GM19438 (cell line): ENCODE data around the gene SLC3A2.
"Not testable (repeated sequence)": the region's sequence is repeated elsewhere in the genome, so short reads cannot be mapped to it uniquely, and the experiment has no call there.

Experiments used
- ATAC-seq: cut with Tn5 transposase; IDR thresholded peaks from one replicate; pipeline ENCODE4 v1.9.1; 2021; ENCODE audit warnings: low read depth; ENCODE audit not compliant: unreplicated experiment

SLC3A2 gene

DNA sequence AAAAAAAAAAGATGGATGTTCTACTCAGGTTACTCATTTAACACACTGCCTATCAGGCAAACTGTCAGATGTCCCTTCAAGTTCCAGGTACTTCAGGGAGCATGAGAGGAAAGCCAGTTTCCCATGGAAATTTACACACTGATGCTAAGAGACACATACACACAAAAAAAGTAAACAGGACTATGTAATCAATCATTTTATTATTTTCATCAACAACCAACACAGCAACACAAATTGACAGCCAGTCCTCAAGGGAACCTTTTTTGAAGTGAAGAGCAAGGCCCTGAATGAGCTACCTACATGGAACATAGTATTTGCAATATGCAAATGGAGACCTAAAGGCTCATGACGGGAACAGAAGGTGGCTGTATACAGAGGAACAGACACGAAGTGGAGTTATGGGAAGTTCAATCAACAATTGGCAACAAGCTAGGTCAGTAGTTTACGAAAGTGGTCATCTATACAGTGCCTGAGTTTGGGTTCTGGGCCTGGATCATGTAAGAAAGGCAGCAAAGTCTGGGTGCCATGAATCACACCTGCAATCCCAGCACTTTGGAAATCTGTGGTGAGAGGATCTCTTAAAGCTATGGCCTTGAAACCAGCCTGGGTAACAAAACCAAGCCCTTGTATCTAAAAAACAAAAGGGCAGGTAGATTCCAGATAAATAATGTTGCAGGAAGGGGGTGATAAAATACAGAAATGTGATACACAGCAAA lies 28.7 kb upstream of the SLC3A2 start:
- no peak for ATAC-seq

GRCh38 chr11:62852523-62853188 lies 28.0 kb upstream of the SLC3A2 start:
- ATAC-seq: no peak

DNA sequence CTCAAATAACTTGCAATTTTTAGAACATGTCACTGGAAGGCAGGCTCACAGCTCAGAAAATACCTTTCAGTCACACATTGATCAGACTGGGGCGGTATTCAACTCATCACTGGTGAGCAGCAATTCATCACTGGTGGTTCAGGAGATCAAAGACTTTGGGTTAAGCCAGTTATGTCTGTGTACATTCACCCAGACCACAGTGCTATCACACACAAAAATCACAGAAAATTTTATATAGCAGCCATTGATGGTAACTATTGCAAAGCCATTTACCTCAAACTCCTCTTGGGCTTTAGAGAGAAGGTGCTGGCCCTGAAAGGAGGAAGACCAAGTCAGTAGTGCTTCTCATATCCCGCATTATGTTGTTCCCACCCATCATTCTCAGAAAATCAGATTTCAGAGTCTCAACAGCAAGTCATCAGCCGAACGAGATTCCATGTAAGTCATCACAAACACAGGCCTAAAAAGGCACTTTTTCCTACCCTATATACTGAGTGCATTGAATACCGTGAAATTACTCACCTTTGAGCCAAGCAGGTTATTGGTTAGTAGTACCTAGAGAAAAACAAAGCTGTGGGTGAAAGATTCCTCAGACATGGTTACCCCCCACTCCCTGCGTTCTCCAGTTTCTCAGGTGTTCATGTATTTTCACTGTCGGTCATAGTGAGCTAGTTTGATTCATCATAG lies 27.3 kb upstream of the SLC3A2 start:
- no peak for ATAC-seq

DNA sequence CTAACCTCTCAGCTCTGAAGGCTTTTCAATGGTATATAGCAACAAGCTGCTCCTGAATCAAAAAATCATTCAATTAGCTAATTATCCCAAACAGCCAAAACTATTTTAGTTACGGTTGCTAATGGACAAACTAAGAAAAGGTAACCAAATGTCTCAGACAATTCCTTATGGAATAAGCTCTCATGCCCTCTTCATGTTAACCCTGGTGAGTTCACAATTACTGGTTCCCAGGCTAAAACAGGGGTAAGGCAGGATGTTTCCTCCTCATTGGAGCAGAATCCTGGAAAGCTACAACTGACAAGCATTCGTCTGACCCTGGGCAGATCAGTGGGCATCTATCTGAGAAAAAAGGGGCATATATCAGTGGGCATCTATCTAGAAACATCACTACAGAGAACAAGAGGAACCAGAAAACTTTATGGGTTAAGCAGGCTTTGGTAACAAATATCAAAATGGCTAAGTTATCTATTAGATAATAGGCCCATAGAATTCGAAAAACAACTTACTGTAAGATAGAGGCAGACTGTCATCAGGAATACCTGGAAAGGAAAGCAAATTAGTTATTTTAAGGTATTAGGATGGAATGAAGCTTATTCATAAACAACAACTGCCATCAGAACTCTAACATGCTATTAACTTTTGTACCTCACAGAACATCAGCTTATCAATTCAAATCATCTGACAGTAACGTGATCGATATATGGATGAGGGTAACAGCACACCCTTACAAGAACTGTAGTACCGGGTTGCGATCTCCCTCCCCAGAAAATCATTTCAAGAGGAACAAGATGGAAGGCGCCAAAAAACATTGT lies 26.5 kb upstream of the SLC3A2 start:
- no peak for ATAC-seq

GRCh38 chr11:62854825-62855570 lies 25.7 kb upstream of the SLC3A2 start:
- ATAC-seq: no peak

DNA sequence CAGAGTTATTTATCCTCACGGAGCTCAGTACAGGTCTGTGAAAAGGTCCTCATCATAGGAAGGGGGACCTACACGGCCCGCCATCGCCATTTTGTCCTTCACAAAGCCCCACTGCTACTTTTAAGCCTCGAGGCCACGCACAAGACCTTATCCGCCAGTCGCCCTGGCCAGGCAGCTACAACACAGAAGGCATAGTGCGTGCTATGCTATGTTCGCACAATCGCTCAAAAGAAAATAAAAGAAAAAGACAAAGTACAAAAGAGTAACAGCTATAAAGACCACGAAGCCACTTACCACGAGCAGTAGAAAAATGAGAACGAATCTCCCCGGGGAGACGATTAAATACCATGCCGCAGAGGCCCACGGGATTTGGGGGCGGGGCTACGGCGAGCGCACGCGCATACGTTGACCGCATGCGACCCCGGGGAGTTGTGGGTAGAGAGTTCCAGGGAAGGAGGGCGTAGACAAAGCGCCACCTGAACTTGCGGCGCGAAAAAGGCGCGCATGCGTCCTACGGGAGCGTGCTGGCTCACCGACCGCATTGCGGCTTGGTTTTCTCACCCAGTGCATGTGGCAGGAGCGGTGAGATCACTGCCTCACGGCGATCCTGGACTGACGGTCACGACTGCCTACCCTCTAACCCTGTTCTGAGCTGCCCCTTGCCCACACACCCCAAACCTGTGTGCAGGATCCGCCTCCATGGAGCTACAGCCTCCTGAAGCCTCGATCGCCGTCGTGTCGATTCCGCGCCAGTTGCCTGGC lies 24.9 kb upstream of the SLC3A2 start:
- ATAC-seq: peak; percentile 73

GRCh38 chr11:62856333-62856895 lies 24.3 kb upstream of the SLC3A2 start:
- ATAC-seq: no peak

- ATAC-seq: no peak
Measured at GRCh38 chr11:62857541-62857982, 23.1 kb upstream of the SLC3A2 start.

DNA sequence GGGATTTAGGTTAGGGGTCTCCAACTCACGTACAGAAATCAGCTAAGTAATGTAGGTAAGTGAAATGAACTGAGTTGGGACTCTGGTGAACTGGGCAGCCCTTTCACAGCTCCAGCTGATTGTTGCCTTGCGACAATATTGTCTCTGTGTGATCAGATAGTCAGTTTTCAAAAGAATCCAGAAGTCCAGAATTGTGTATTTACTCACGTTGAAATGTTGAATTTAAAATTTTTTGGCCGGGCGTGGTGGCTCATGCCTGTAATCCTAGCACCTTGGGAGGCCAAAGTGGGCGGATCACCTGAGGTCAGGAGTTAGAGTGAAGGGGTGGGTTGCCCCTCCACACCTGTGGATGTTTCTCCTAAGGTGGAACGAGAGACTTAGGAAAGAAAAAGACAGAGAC lies 22.5 kb upstream of the SLC3A2 start:
- ATAC-seq: no peak

DNA sequence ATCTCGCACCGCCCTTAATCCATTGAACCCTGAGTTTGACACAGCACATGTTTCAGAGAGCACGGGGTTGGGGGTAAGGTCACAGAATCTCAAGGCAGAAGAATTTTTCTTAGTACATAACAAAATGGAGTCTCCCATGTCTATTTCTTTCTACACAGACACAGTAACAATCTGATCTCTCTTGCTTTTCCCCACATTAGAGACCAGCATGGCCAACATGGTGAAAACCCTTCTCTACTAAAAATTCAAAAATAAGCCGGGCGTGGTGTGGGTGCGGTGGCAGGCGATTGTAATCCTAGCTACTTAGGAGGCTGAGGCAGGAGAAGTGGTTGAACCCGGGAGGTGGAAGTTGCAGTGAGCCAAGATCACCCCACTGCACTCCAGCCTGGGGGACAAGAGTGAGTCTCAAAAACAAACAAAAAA lies 21.4 kb upstream of the SLC3A2 start:
- not testable (repeated sequence) for ATAC-seq

DNA sequence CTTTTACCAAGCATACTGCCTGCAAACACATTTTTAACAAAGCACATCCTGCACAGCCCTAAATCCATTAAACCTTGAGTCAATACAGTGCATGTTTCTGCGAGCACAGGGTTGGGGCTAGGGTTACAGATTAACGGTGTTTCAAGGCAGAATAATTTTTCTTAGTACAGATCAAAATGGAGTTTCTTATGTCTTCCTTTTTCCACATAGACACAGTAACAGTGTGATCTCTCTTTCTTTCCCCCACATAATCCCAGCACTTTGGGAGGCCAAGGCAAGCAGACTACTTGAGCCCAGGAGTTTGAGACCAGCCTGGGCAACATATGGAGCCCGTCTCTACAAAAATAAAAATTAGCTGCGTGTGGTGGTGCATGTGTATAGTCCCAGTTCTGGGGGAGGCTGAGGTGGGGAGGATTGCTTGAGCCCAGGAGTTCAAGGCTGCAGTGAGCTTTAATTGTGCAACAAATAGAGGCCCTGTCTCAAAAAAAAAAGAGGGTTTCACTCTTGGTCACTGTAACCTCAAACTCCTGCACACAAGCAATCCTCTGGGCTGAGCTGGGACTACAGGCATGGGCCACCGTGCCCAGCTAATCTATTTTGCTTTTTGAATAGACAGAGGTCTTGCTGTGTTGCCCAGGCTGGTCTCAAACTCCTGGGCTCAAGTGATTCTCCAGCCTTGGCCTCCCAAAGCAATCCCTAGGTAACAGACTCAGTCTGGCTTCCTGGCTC lies 19.7 kb upstream of the SLC3A2 start:
- ATAC-seq: no peak

GRCh38 chr11:62861564-62862192 lies 19.0 kb upstream of the SLC3A2 start:
- not testable (repeated sequence) for ATAC-seq

DNA sequence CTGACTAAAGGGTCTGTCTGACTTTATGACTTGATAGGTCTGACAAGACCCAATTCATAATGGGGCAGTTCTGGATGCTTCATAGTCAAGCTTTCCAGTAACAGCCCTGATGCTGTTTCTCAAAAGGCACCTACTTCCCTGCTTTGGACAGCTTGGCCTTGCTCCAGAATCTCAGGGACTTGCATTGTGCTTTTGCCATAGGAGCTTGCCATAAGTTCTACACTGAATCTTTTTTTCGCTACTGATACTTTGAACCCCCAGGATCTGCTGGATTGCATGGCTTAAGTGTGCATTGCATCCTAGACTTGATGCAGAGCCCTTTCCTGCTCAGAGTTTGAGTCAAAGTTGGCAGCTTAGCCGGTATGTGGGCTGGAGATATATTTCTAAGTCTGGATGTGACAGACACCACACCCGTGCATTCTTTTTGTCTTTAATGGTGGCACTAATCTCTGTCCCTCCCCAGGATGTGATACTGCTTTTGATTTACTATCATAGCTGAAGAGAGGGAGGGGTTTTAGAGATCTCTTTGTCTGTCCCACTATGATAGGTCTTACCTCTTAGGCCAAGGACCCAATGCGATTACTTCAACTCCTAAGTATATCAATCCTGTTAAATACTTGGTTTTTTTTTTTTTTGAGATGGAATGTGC lies 16.9 kb upstream of the SLC3A2 start:
- ATAC-seq: no peak

- ATAC-seq: no peak
Measured at GRCh38 chr11:62865635-62866034, 15.1 kb upstream of the SLC3A2 start.

- no peak for ATAC-seq
Measured at GRCh38 chr11:62874851-62875250, 5.8 kb upstream of the SLC3A2 start.

- no peak for ATAC-seq
Measured at GRCh38 chr11:62875698-62876478, 4.8 kb upstream of the SLC3A2 start.

- no peak for ATAC-seq
Measured at GRCh38 chr11:62876712-62877111, 4.0 kb upstream of the SLC3A2 start.
